Peyer's patch (tissue), 4 donors: ENCODE results near the gene OXTR. TPM values are rescaled to one million over a fixed set of nuclear protein-coding genes. Genes with fewer than 3 reads are reported as not detected.
"Not testable (repeated sequence)": the region's sequence is repeated elsewhere in the genome, so short reads cannot be mapped to it uniquely, and the experiment has no call there.

Experiments
- DNase-seq, 3 donors: peaks; one replicate each; pipeline ENCODE4 v3.0.0-alpha.2; 2017 to 2019
- H3K27ac ChIP-seq, 4 donors: fragments of 200-600 bp; sonication (generic); one replicate each; pipeline ENCODE4 v1.5.1; 2016 to 2019
- H3K27me3 ChIP-seq, 2 donors: fragments of 200-600 bp; sonication (generic); one replicate each; pipeline ENCODE4 v1.5.1; 2019
- H3K36me3 ChIP-seq, 3 donors: fragments of 200-600 bp; sonication (generic); one replicate each; pipeline ENCODE4 v1.5.1; 2016 to 2019
- H3K4me1 ChIP-seq, 4 donors: fragments of 200-600 bp; sonication (generic); one replicate each; pipeline ENCODE4 v1.5.1; 2016 to 2019
- H3K4me3 ChIP-seq, 4 donors: fragments of 200-600 bp; sonication (generic); 1 replicate in 3 of 4; 2 replicates in 1 of 4; pipeline ENCODE4 v1.5.1; 2016 to 2019; ENCODE audit warnings: mild to moderate bottlenecking in 1 of 4
- H3K9me3 ChIP-seq, 4 donors: fragments of 200-600 bp; sonication (generic); one replicate each; pipeline ENCODE4 v1.5.1; 2016 to 2019; ENCODE audit warnings: mild to moderate bottlenecking in 1 of 4
- CTCF ChIP-seq, 6 experiments: fragments of 450-650 bp in 4 of 6; fragments of 200-600 bp in 2 of 6; sonication (generic) in 1 of 6; IDR thresholded peaks; one replicate each; pipeline ENCODE4 v1.5.1; 2017 to 2019; ENCODE audit warnings: antibody characterized with exemption in 6 of 6, mild to moderate bottlenecking in 3 of 6, moderate library complexity in 1 of 6
- POLR2A ChIP-seq, 2 donors: fragments of 450-650 bp; IDR thresholded peaks; one replicate each; pipeline ENCODE4 v1.5.1; 2017; ENCODE audit warnings: antibody characterized with exemption in 2 of 2, mild to moderate bottlenecking in 2 of 2, moderate library complexity in 2 of 2
- total RNA-seq, 4 donors: library from RNA; depleted of rRNA; stranded (reverse); fragments of >200 nt; gene quantifications; one replicate each; pipeline ENCODE4 v1.1.0, GENCODE V29; 2016

OXTR gene
- total RNA-seq, 4 donors from 2014 or later, result 0.27 TPM; not detected in 3

GRCh38 chr3:8722808-8723207 is 46.6 kb downstream of the OXTR start:
- no peaks in the 10 kb centered on the region for H3K4me1 ChIP-seq
- no peak for DNase-seq
- no peak overlapping the region for H3K4me3 ChIP-seq
- peaks cover 0 to 4% (median 0%) of the 10 kb centered on the region in 4 donors for H3K9me3 ChIP-seq
- no peaks in the 10 kb centered on the region for H3K27me3 ChIP-seq
- no peaks in the 10 kb centered on the region for H3K36me3 ChIP-seq
- TF ChIP-seq CTCF (IDR thresholded peaks at IDR 0.05), result no peak
- no peak for TF ChIP-seq POLR2A (IDR thresholded peaks at IDR 0.05)
- no peak overlapping the region for H3K27ac ChIP-seq

- not testable (repeated sequence) for H3K27me3 ChIP-seq, H3K9me3 ChIP-seq, H3K4me3 ChIP-seq, DNase-seq, H3K36me3 ChIP-seq, H3K4me1 ChIP-seq, H3K27ac ChIP-seq
Measured at GRCh38 chr3:8715757-8716156, 53.7 kb downstream of the OXTR start.

- DNase-seq, result no peak
- Histone ChIP-seq H3K9me3 (no peaks in the 10 kb centered on the region), H3K27me3 (no peaks in the 10 kb centered on the region), H3K27ac (no peak overlapping the region), H3K4me1 (no peaks in the 10 kb centered on the region), H3K4me3 (no peak overlapping the region), H3K36me3 (no peaks in the 10 kb centered on the region)
- TF ChIP-seq POLR2A (IDR thresholded peaks at IDR 0.05) (no peak), CTCF (IDR thresholded peaks at IDR 0.05) (peak in 2 of 6 experiments; percentile 9 to 19)
Measured at GRCh38 chr3:8713901-8714759, 55.3 kb downstream of the OXTR start.

GRCh38 chr3:8712908-8713255 is 56.5 kb downstream of the OXTR start:
- Histone ChIP-seq H3K4me1 (no peaks in the 10 kb centered on the region), H3K4me3 (no peak overlapping the region), H3K27me3 (no peaks in the 10 kb centered on the region), H3K36me3 (no peaks in the 10 kb centered on the region), H3K9me3 (no peaks in the 10 kb centered on the region), H3K27ac (no peak overlapping the region)
- DNase-seq, result no peak
- TF ChIP-seq CTCF (IDR thresholded peaks at IDR 0.05) (no peak), POLR2A (IDR thresholded peaks at IDR 0.05) (no peak)

GRCh38 chr3:8712045-8712907 is 57.1 kb downstream of the OXTR start:
- Histone ChIP-seq H3K4me3 (no peak overlapping the region), H3K27me3 (no peaks in the 10 kb centered on the region), H3K36me3 (no peaks in the 10 kb centered on the region), H3K27ac (no peak overlapping the region), H3K9me3 (no peaks in the 10 kb centered on the region), H3K4me1 (no peaks in the 10 kb centered on the region)
- no peak for TF ChIP-seq CTCF (IDR thresholded peaks at IDR 0.05)
- TF ChIP-seq POLR2A (IDR thresholded peaks at IDR 0.05), result no peak
- DNase-seq, result no peak
